ENCODE results near the gene NUDT14. TPM values are rescaled to one million over a fixed set of nuclear protein-coding genes. Genes with fewer than 3 reads are reported as not detected.
A peak's percentile ranks its signal among the peaks of the same experiment; 100 is the strongest.

NUDT14 gene
- total and polyA plus RNA-seq, 4 experiments from 2014 or later: 10.5 to 20.2 (median 17.7) TPM

GRCh38 chr14:105148604-105149145 lies 32.4 kb downstream of the NUDT14 start:
- POLR2A ChIA-PET (ENCODE audit: partially characterized antibody): no interaction called here
- no peak overlapping the region for H3K27ac Mint-ChIP-seq
- CTCF ChIA-PET (ENCODE audit: partially characterized antibody): no interaction called here
- no peaks in the 10 kb centered on the region for H3K9me3 Mint-ChIP-seq
- no peak overlapping the region for H3K4me3 ChIP-seq (ENCODE audit: low read length in 2 of 2)
- H3K4me1 ChIP-seq (ENCODE audit: insufficient read depth, low read length): no peaks in the 10 kb centered on the region
- no peak overlapping the region for H3K27ac ChIP-seq (ENCODE audit: low read depth, low read length)
- H3K9me3 ChIP-seq (ENCODE audit: control insufficient read depth in 1 of 2, low read length in 2 of 2): no peaks in the 10 kb centered on the region
- H3K27me3 ChIP-seq (ENCODE audit: insufficient read depth, low read length): no peaks in the 10 kb centered on the region
- no peaks in the 10 kb centered on the region for H3K36me3 Mint-ChIP-seq
- no peaks in the 10 kb centered on the region for H3K36me3 ChIP-seq (ENCODE audit: insufficient read depth, low read length)
- no peak overlapping the region for H3K4me3 Mint-ChIP-seq
- peak in 1 of 5 donors; percentile 4 for DNase-seq
- no peaks in the 10 kb centered on the region for H3K27me3 Mint-ChIP-seq
- intact Hi-C loops (cut with micrococcal nuclease): no loop called here
- H3K4me1 Mint-ChIP-seq: no peaks in the 10 kb centered on the region

- Histone ChIP-seq H3K4me1 (ENCODE audit: insufficient read depth, low read length) (no peaks in the 10 kb centered on the region), H3K4me3 (ENCODE audit: low read length in 2 of 2) (no peak overlapping the region), H3K27ac (ENCODE audit: low read depth, low read length) (no peak overlapping the region), H3K27me3 (ENCODE audit: insufficient read depth, low read length) (no peaks in the 10 kb centered on the region), H3K36me3 (ENCODE audit: insufficient read depth, low read length) (no peaks in the 10 kb centered on the region), H3K9me3 (ENCODE audit: control insufficient read depth in 1 of 2, low read length in 2 of 2) (no peaks in the 10 kb centered on the region)
- Mint-ChIP-seq H3K9me3 (no peaks in the 10 kb centered on the region), H3K36me3 (no peaks in the 10 kb centered on the region), H3K27me3 (no peaks in the 10 kb centered on the region), H3K27ac (no peak overlapping the region), H3K4me1 (no peaks in the 10 kb centered on the region), H3K4me3 (no peak overlapping the region)
- ChIA-PET POLR2A (ENCODE audit: partially characterized antibody) (no interaction called here), CTCF (ENCODE audit: partially characterized antibody) (no interaction called here)
- intact Hi-C loops (cut with micrococcal nuclease): no loop called here
- DNase-seq: peak in 1 of 5 donors; percentile 21
Measured at GRCh38 chr14:105147671-105148603, 33.2 kb downstream of the NUDT14 start.

- ChIA-PET CTCF (ENCODE audit: partially characterized antibody) (no interaction called here), POLR2A (ENCODE audit: partially characterized antibody) (no interaction called here)
- Histone ChIP-seq H3K27me3 (ENCODE audit: insufficient read depth, low read length) (no peaks in the 10 kb centered on the region), H3K4me3 (ENCODE audit: low read length in 2 of 2) (no peak overlapping the region), H3K9me3 (ENCODE audit: control insufficient read depth in 1 of 2, low read length in 2 of 2) (no peaks in the 10 kb centered on the region), H3K4me1 (ENCODE audit: insufficient read depth, low read length) (no peaks in the 10 kb centered on the region), H3K36me3 (ENCODE audit: insufficient read depth, low read length) (no peaks in the 10 kb centered on the region), H3K27ac (ENCODE audit: low read depth, low read length) (no peak overlapping the region)
- no peaks in the 10 kb centered on the region for H3K4me1 Mint-ChIP-seq
- intact Hi-C loops (cut with micrococcal nuclease): no loop called here
- H3K9me3 Mint-ChIP-seq: no peaks in the 10 kb centered on the region
- DNase-seq: peak in 1 of 5 donors; percentile 13
- no peaks in the 10 kb centered on the region for H3K36me3 Mint-ChIP-seq
- no peaks in the 10 kb centered on the region for H3K27me3 Mint-ChIP-seq
- H3K4me3 Mint-ChIP-seq: no peak overlapping the region
- H3K27ac Mint-ChIP-seq: no peak overlapping the region
Measured at GRCh38 chr14:105146976-105147635, 34.0 kb downstream of the NUDT14 start.

DNA sequence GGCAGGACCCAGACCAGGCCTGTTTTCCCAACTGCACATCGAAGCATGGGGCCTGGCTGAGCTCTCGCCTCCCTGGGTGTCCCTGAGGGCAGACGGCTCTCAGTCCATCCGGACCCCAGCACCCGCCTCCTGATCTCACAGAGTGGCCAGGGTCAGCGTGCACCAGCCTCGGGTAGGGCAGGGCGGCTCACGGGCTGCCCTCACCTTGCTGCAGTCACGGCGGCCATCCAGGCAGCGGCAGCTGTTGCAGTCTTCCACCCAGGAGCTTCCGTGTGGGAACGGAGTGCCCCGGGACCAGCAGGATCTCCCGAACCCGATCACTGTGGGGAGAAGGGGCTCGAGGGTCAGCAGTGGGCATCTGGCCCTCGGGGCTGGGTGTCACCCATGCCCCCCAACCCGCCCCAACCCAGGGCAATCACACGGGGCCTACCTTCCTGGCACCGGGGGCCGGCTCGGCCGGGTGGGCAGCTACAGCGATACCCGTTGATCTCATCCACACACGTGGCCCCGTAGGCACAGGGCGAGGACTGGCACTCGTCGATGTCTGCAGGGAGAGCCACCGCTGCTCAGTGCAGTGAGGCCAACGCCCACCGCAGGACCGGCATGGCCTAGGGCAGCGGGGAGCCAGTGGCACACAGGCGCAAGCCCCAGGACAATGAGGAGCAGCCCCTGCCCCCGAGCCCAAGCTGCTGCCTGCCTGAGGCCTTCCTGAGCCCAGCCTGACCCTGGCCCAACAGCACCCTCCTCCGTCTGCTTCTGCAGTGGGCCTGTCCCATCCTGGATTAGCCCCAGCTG lies 34.7 kb downstream of the NUDT14 start:
- no peak overlapping the region for H3K4me3 ChIP-seq (ENCODE audit: low read length in 2 of 2)
- Mint-ChIP-seq H3K36me3 (no peaks in the 10 kb centered on the region), H3K4me3 (no peak overlapping the region), H3K27me3 (no peaks in the 10 kb centered on the region), H3K9me3 (peaks cover 0 to 2% (median 0%) of the 10 kb centered on the region in 8 donors), H3K27ac (no peak overlapping the region), H3K4me1 (no peaks in the 10 kb centered on the region)
- H3K27me3 ChIP-seq (ENCODE audit: insufficient read depth, low read length): no peaks in the 10 kb centered on the region
- H3K4me1 ChIP-seq (ENCODE audit: insufficient read depth, low read length): no peaks in the 10 kb centered on the region
- DNase-seq: peak in 1 of 5 donors; percentile 14
- CTCF ChIA-PET (ENCODE audit: partially characterized antibody): no interaction called here
- no peaks in the 10 kb centered on the region for H3K9me3 ChIP-seq (ENCODE audit: control insufficient read depth in 1 of 2, low read length in 2 of 2)
- POLR2A ChIA-PET (ENCODE audit: partially characterized antibody): no interaction called here
- no peak overlapping the region for H3K27ac ChIP-seq (ENCODE audit: low read depth, low read length)
- no peaks in the 10 kb centered on the region for H3K36me3 ChIP-seq (ENCODE audit: insufficient read depth, low read length)
- intact Hi-C loops (cut with micrococcal nuclease): no loop called here

GRCh38 chr14:105145381-105146180 lies 35.5 kb downstream of the NUDT14 start:
- no peak overlapping the region for H3K27ac ChIP-seq (ENCODE audit: low read depth, low read length)
- intact Hi-C loops (cut with micrococcal nuclease): no loop called here
- ChIA-PET CTCF (ENCODE audit: partially characterized antibody) (no interaction called here), POLR2A (ENCODE audit: partially characterized antibody) (no interaction called here)
- DNase-seq: peak in 1 of 5 donors; percentile 28
- H3K4me1 Mint-ChIP-seq: no peaks in the 10 kb centered on the region
- no peaks in the 10 kb centered on the region for H3K27me3 ChIP-seq (ENCODE audit: insufficient read depth, low read length)
- H3K9me3 Mint-ChIP-seq: peaks cover 0 to 8% (median 2%) of the 10 kb centered on the region in 8 donors
- no peaks in the 10 kb centered on the region for H3K27me3 Mint-ChIP-seq
- no peak overlapping the region for H3K4me3 ChIP-seq (ENCODE audit: low read length in 2 of 2)
- H3K36me3 Mint-ChIP-seq: no peaks in the 10 kb centered on the region
- no peak overlapping the region for H3K27ac Mint-ChIP-seq
- H3K4me1 ChIP-seq (ENCODE audit: insufficient read depth, low read length): no peaks in the 10 kb centered on the region
- no peaks in the 10 kb centered on the region for H3K9me3 ChIP-seq (ENCODE audit: control insufficient read depth in 1 of 2, low read length in 2 of 2)
- no peaks in the 10 kb centered on the region for H3K36me3 ChIP-seq (ENCODE audit: insufficient read depth, low read length)
- no peak overlapping the region for H3K4me3 Mint-ChIP-seq

DNA sequence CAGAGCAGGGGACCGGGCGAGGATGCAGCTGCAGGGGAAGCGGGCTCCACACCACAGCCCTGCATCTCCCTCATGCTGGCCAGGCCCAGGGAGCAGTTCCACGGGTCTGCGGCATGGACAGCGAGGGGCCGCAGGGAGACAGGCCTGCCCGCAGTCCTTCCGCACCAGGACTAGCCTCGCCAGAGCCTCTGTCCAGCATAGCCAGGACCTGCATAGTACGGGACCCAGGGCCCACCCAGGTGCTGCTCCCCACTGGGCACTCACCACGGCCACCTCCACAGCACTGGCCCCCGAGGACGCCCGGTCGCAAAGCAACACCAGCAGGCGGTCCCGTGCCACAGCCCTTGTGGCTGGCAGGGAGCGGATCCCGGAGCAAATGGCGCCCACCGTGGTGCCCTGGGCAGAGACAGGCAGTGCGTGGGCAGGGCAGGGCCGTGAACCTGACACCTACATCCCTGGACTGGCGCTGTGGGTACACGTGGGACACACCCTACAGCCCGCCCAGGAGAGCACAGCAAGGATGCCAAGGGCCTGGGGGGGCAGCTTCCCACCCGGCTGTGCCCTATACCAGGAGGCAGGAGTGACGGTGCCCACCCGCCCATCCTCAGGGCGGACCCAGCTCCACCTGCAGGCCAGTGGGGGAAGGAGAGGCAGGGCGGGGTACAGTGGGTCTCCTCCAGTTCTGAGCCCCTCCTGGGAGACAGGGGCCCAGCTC lies 36.3 kb downstream of the NUDT14 start:
- no peak overlapping the region for H3K27ac ChIP-seq (ENCODE audit: low read depth, low read length)
- no peaks in the 10 kb centered on the region for H3K27me3 ChIP-seq (ENCODE audit: insufficient read depth, low read length)
- CTCF ChIA-PET (ENCODE audit: partially characterized antibody): no interaction called here
- Mint-ChIP-seq H3K27ac (no peak overlapping the region), H3K27me3 (no peaks in the 10 kb centered on the region), H3K4me1 (no peaks in the 10 kb centered on the region), H3K9me3 (peaks cover 0 to 12% (median 8%) of the 10 kb centered on the region in 8 donors), H3K36me3 (no peaks in the 10 kb centered on the region), H3K4me3 (no peak overlapping the region)
- POLR2A ChIA-PET (ENCODE audit: partially characterized antibody): no interaction called here
- peaks cover 0 to 5% of the 10 kb centered on the region in 2 donors for H3K9me3 ChIP-seq (ENCODE audit: control insufficient read depth in 1 of 2, low read length in 2 of 2)
- intact Hi-C loops (cut with micrococcal nuclease): no loop called here
- no peak overlapping the region for H3K4me3 ChIP-seq (ENCODE audit: low read length in 2 of 2)
- no peaks in the 10 kb centered on the region for H3K36me3 ChIP-seq (ENCODE audit: insufficient read depth, low read length)
- no peaks in the 10 kb centered on the region for H3K4me1 ChIP-seq (ENCODE audit: insufficient read depth, low read length)
- DNase-seq: peak in 1 of 5 donors; percentile 22
